ENCODE data around the gene SLC25A11.

SLC25A11 gene

GRCh38 chr17:4939796-4940554, at the start of gene SLC25A11, which contains the start of gene RNF167:
Gene SLC25A11 (minus strand): TSS chr17:4940046. CDS start chr17:4939910, 136 bp downstream.
Gene RNF167 (plus strand): TSS chr17:4940268. CDS start chr17:4940910, 642 bp downstream.
- peak; percentile 100 for DNase-seq

DNA sequence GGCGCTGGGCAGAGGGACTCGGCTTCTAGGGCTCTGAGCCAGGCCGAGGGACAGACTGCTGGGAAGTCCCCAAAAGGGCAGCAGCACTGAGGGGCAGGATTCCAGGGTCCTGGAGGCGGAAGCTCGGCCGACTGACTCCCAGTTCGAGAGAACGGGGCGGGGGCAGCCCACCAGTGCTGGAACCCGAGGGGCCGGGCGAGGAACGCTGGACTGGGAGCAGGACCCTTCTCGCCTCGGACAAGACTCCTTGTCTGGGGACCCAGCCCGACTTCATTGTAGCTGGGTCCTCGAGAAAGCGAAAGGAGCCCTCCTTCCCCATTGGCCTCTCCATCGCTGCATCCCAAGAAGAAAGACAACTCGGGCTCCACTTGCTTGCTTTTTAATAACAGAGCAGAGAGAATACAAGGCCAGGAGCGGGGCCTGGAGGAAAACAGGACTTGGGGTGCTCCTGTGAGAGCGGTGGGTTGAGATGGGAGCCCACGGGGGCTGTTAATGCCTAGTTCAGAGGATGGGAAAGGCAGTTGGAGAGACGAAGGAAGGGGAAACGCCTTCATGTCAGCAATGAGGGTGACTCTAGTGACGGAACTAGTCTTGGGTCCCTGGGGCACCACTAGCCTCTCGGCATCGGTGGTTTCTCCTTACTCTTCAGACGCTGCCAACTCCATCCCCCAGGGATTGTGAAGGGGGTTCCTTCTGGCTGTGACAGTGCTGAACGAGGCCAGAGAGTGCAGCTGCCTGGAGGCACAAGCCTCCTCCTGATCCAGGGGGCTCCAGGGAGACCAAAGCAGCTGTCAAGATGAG, 48.1 kb upstream of the SLC25A11 start:
- DNase-seq: no peak

DNA sequence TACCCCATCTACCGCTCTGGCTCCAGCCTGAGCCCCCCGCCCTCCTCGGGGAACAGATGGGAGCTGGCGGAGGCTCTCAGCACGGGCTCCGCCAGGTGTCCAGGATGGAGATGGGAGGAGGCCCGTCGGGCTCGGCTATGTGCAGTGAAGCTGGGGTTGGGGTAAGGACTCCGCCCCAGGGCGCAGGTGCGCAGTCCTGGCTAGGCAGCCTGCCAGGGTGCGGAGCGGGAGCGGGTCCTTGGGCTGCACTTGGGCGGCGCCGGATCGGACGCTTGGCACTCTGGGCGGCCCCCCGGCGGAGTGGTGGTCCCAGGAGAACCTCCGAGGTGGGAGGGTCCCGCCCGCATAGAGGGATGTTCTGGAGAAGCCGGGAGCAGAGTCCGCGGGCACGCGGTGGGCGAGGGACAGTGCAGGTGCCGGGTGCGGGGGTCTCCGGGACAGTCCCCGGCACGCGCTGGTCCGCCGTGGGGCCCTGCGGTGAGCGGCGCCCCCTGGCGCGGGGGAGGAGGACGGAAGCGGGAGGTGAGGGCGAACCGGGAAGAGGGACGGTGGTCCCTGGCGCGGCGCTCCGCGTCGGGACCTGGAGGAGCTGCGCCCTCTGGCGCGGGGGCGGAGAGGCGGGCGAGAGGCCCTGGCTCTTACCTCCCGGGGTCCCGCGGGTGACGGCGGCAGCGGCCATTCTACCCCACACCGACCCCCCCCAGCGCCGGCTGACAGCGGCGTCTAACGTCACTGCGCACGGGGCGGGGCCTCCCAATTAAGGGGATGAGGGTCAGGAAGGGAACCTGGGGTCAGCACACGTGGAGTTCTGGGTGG, 47.3 kb upstream of the SLC25A11 start, which contains the start of gene CAMTA2:
TSS of gene CAMTA2 (minus strand) at position 725 of the 816 bp plus-strand sequence. CDS start 1,453 bp downstream, outside the sequence.
- DNase-seq: peak; percentile 92

DNA sequence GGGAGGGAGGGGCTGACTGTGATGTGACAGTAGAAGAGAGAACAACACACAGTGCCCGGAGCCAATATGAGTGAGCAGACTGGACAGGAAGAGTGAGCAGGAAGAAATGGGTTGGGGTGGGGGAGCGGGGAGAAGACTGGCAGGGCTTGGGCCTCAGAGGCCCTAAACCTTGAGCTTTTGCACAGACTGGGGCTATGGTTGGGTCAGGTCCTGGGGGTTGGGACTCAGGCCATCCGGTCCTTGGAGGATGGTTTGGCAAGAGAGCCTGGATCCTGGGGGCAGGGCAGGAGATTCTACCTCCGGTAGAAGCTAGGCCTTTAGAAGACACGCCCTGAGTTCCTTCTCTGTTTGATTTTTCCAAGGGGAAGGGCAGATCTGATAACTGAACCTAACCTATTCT, 46.6 kb upstream of the SLC25A11 start:
- no peak for DNase-seq

- no peak for DNase-seq
These were observed 42.5 kb upstream of the SLC25A11 start for GRCh38 chr17:4982305-4982704.

DNA sequence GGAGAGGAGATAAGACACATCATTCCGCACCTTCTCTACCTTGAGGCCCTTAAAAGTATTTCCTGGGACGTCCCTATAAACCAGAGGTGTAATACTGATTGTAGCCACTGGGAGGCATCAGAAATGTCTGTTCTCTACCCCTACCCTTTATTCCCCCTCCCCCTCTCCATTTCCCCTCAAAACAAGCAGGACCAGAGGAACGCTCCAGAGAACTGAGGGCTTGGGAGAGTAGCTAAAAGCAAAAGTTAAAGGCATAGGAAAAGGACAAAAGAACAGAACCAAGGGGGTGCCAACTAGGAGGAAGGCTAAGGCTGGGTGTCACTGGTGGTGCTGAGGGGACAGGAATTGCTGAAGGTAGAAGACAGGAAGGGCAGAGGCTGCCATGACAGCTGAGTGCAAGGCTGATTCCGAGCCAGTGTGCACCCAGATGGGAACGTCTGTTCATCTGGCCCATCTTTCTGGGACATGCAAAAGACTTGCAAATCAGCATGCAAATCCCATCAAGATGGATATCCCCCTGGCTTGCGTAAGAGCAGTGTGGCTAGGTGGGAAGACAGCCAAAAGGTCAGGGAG, 40.9 kb upstream of the SLC25A11 start:
- peak; percentile 93 for DNase-seq

DNA sequence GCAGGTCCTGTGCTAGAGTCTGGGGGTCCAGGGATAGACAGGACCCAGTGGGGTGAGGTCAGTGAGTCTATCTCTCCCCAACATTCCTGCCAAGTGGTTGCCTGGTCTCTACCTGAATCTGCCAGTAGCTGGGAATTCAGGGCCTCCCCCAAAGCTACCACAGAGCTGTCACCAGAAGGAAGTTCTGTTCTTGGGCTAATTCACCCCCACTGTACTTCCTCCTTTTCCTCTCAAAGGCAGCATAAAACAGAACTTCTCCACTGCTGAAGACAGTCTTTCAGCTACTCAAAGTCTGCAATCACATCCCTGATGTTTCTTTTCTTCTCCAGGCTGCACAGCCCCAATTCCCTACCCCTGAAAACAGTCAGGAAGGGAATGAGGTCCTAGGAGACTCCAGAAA, 38.9 kb upstream of the SLC25A11 start:
- no peak for DNase-seq

DNA sequence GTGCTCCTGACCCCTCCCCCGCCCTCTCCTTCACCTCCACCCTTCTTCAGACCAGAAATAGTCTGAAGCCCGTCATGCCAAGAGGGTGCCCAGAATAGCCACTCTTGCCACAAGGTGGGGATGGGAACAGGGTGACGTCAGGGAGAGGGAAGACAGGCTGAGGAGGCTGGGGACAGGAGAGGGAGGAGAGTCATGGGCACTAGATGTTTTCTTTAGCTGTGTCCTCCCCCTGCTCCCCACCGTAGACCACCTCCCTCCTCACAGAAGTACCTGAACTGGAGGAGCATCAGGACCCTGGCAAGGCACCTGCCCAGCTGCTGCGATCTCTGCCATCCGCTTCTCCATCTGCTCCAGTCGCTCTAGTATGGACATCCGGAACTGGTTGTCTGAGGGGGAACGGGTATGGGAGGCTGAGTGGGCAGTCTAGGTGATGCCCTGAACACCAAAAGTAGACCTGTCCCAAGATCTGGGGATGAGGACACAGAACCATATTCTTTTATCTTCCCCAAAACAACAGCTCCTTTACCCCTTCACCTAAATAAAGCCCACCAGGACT, 34.3 kb upstream of the SLC25A11 start:
- no peak for DNase-seq

- DNase-seq: no peak
These were observed 33.6 kb upstream of the SLC25A11 start for GRCh38 chr17:4973256-4974114.

GRCh38 chr17:4972752-4973151, 32.9 kb upstream of the SLC25A11 start:
- no peak for DNase-seq

DNA sequence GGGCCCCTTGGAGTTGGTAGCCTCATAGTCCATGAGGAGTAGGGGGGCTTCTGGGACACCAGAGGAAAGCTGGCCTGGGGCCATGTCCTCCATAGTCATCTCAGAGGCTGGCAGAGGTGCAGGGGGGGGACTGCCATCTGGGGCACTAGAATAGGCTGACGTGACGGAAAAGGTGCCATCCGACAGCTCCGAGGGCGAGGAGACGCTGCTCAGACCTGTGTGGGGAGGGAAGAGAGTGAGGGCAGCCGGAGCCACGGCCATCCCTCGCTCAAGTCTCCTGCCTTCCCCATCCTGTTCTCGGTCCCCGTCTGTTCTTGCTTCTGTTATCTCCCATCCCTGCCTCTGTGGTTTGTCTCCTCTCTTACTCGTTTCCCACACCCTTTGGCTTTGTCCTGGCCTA, 32.5 kb upstream of the SLC25A11 start:
- no peak for DNase-seq

- DNase-seq: no peak
These were observed 32.0 kb upstream of the SLC25A11 start for GRCh38 chr17:4971826-4972225.

- no peak for DNase-seq
These were observed 30.4 kb upstream of the SLC25A11 start for GRCh38 chr17:4970273-4970672.

GRCh38 chr17:4969551-4970173, 29.8 kb upstream of the SLC25A11 start:
- DNase-seq: no peak

DNA sequence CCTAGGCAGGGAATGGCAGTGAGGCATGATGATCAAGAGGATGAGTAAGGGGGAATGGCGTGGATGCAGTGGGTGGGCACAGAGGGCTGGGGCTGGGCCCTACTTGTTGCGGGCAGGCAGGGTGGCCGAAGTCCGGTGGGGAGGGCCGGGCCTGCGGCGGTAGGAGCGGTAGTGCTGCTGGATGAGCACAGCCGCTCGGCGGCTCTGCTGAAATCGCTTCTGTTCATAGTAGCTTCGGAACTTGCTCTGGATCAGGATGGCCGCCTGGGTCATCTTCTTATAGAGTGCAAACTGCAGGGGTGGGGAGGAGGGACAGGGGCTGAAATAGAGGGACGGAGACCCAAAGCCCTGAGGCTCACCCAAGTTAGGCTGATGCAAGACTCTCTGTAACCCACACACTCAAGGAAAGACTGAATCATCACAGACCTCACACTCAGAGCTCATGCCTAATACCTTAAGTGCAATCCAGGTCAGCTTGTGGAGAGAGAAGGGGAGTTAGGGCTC, 29.3 kb upstream of the SLC25A11 start:
- DNase-seq: peak; percentile 35

DNA sequence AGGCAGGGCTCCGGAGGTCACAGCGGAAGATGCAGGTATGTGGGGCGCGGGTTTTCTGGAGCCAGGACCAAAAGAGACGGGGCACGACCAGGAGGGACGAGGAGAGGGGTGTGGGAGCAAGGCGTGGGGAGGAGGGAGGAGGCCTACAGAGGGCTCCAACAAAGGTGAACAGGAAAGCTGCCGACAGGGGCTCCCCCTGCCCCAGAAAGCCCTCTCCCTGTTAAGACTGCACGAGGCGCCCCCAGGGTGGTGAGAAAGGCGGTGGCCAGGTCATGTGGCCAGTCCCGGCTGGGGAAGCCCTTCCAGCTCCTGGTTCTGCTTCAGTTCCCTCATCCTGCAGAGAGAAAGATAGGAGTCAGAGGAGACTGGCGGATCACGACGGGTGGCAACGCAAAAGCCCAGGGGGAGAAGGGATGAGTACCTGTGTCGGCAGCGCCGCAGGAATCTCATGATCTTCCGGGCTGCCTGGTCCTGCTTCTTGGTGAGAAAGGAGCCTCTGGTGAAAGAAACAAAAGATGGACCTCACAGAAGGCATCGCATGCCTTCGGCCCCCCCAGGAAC, 28.7 kb upstream of the SLC25A11 start:
- peak; percentile 71 for DNase-seq

DNA sequence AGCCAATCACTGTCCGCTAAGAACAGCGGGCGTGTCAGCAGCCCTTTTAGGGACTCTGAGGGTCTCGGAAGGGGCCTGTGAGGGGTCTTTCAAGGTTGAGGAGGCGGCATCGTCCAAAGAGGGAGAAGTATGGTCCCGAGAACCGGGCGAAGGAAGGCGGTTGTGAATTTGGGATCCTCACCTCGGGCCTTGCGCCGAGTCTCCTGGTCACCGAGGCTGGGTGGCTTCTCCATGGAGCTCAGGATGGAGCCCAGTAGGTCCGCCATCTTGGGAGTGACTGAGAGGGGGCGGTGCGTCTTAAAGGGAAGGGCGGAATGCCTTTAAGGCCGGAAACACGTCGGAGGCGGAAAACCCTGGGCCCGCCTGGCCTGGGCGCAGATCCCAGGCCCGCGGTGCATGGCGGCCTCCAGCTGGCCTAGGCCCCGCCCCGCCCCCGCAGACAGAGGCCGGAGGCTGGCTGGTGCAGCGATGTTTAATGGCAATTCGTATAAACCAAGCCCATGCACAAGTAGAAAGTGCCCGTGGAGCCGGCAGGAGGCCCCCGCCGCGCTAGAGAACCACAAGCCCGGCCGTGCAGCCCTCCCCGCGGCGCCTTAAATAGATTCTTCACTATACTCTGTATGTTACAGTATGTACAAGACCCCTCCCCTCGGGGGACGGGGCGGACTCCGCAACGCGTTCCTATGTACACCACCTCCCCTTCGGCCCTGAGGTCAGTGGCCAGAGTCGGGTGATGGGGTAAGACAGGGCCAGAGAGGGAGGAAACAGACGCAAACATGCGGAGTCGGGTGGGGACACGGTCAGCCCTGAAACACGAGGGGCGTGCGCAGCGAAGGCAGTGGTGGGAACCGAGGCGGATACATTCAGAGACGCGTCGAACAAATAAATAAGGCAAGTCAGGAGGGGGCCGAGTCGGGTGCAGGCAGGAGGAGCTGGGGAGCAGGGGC, 28.0 kb upstream of the SLC25A11 start, which contains the start of gene SPAG7:
TSS of gene SPAG7 (minus strand) at position 279 of the 947 bp plus-strand sequence. CDS start at position 266, 13 bp downstream.
- DNase-seq: peak; percentile 100

DNA sequence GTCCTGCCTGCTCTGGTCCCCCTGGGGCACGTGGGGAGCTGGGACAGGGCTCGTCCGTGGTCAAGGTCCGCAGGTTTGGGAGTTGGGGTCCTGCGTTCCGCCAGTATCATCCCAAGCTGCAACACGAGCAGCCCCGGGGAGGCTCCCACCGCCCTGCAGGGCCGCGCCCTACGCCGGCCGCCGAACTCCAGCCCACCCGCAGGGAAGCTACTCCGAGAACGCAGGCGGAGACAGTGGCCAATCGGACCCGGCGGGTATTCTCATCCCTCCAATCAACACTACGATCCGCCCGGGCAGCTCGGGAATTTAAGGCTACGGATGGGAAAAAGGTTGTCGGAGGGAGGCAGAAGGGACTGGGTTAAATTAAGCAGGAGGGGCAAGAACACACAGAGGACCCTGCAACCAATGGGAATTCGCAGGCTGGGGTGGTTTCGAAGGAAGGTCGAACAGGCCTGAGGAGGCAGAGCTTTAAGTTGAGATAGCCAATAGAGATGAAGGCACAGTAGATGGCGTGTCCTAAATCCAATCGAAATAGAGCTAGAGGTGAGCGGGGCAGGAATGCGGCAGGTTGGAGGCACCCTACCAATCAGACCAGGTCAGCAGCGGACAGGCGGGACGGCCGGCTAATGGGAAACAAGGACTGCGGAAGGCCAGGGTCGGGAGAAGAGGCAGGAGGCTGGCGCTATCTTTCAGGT, 27.1 kb upstream of the SLC25A11 start:
- peak; percentile 99 for DNase-seq
